NCI-H2227 treated with DMSO at 0.1 percent for 48 hours (cell line): ENCODE data around the gene GALNT14.

Source experiments
- DNase-seq: peaks from one replicate; lab custom pipeline; 2025; lab: John Stamatoyannopoulos, UW

GALNT14 gene

DNA sequence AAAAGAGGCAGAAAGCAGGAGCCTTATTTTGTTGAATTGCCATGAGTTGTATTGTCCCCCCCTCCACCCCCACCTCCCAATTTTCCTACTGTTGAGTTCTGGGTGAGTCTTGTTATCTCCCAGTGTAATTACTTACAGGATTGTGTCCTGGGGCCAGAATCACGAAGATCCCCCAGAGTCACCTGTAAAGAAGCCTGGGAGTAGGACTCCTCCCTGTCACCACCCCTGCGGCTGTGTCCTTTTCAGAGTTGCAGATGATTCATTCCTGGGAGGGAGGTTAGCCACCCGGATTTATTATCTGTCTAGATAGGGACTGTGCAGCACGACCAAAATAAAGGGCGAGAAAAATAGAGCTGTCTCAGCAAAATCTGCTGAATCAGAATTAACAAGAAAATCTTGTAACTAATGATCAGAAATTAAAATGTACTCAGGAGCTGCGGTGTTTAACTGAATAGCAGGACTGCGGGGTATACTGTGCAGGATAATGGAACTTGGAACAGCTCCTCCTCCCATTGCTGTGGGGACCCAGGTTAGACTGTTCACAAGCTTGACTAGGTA, 249.3 kb downstream of the GALNT14 start:
- DNase-seq = no peak

- no peak for DNase-seq
These were observed 252.2 kb downstream of the GALNT14 start for GRCh38 chr2:30886080-30886479.

- no peak for DNase-seq
These were observed 254.4 kb downstream of the GALNT14 start for GRCh38 chr2:30883822-30884221.

DNA sequence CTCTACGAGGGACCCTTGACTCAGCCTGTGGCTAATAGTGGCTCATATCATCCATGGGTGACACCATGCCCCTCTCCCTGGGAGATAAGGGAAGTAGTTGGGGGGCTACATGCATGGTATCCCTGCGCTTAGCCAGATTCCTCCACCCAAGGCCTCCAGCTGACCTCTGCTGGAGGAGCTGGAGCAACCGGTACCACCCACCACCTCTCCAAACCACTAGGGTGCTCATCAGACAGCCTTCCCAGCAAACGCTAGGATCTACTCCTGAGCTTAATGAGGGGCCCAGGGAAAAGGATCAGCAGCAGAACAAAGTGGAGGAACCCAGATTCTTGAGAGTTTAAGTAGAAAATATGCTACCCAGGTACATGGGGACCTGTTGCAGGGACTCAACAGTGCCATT, 255.1 kb downstream of the GALNT14 start:
- DNase-seq = no peak

DNA sequence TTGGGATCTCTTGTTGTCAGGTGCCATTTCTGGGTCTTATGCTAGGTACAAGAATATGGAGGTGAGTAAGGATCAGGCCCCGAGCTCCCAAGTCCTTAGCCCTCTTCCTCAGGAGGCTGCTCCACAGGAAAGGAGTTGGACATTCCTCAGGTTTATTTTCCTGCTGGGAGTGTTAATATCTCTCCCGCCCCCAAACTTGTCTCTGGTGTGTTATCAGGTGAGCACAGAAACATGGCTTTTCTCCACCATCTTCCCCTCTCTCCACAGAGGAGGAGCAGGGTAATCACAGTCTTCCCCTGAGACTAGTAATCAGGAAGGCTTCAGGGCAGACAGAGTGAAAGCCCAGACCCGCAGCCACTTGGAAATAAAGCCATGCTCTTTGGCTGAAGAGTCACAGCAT, 257.7 kb downstream of the GALNT14 start:
- no peak for DNase-seq

DNA sequence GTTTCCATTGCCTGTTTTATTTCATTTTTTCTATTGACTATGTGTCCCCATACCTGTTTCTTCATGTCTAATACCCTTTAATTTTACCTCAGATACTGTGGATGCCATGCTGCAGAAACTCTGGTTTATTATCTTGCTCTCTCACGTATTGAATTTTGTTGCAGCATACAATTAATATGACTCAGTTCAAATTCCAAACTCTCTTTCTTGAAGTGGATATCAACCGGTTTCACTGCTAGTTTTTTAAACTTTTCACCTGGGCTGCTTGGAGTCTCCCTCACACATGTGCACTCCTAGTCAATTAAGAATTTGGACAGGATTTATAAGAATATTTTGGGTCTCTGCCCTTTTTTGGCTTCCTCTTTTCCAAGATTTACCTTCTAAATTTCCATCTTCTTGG, 260.4 kb downstream of the GALNT14 start:
- DNase-seq = no peak

DNA sequence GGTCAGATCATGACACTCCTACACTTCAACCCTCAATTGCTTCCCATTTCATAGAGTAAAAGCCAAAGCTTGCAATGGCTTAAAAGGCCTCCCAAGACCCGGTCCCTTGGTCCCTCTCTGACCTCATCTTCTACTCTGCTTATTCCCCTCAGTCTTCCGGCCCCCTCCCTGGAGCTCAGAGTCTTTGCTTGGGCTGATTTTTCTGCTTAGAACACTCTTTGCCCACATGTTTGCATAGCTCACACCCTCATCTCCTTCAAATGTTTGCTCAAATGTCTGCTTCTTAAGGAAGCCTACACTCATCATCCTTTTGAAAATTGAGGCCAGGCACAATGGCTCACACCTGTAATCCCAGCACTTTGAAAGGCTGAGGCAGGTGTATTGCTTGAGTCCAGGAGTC, 265.4 kb downstream of the GALNT14 start:
- DNase-seq = no peak

GRCh38 chr2:30871980-30872789, 266.1 kb downstream of the GALNT14 start:
- no peak for DNase-seq

DNA sequence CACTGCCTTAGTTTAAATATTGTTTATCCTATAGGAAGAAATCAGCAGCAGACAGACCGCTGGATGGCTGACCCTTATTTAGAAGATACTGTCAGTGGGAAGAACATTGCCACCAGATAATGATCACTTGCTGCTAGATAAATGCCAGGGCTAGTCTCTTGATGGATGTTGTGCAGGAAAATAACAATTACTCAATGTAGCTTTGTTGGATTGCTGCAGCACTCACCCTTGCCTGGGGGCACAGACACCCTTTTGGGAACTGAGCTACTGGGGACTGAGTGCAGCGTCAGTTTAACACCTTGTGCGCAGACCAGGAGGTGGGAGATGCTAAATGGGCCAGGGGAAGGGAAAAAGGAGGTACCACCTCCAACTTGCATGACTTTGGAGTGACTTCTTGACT, 266.8 kb downstream of the GALNT14 start:
- peak; percentile 39 for DNase-seq

GRCh38 chr2:30869988-30870387, 268.3 kb downstream of the GALNT14 start:
- DNase-seq = no peak

DNA sequence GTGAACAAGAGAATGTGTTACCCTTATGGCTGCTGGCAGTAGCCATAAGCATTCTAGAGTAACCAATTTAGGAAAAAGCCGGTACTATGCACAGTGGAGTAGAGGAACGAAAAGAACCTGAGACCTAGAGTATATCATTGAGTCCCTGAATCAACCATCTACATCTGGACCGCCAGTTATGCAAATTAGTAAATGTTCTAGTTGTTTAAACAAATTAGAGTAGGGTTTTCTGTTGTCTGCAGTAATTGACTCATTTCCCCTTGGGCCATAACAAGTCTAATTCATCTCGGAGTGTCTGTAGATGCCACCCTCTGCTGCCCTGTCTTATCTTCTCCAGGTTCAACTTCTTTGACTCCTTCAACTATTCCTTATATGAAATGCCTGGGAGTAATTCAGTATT, 270.9 kb downstream of the GALNT14 start:
- no peak for DNase-seq

GRCh38 chr2:30866974-30867373, 271.3 kb downstream of the GALNT14 start:
- no peak for DNase-seq

DNA sequence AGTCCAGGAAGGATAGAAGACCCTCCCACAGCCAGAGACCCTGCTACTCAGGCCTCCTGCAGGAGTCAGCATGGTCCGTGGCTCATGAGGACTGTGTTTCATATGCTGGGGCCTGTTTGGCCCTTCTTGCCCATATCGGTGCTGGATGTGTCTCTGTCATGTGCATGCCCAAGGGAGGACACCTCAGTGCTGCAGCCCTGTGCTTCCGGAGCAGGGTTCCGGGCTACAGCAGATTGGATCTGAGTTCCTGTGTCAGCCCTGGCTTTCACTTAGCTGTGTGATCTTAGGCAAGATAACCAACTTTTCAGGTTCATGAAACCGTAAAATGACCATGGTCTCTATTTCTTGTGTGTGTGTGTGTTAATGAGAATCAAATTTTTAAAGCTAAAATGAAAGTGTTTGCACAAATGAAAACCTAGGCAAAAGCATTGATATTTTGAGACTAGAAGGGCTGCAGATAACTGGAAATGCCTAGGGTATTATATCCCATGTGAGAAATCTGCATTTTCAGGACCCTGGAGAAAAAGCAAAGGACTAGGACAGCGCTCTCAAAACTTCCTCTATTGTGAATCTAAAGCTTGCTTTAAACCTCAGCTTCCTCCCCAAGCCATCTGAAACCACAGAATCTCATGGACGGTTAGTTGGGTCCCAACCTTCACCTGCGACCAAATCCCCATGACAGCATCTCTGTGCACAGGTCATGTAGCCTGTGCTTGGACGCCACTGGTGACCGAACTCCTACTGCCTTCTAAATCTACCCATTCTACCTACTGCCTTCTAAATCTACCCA, 272.2 kb downstream of the GALNT14 start:
- DNase-seq = no peak

GRCh38 chr2:30865243-30865642, 273.0 kb downstream of the GALNT14 start:
- no peak for DNase-seq

- DNase-seq = no peak
These were observed 276.1 kb downstream of the GALNT14 start for GRCh38 chr2:30862054-30862651.

DNA sequence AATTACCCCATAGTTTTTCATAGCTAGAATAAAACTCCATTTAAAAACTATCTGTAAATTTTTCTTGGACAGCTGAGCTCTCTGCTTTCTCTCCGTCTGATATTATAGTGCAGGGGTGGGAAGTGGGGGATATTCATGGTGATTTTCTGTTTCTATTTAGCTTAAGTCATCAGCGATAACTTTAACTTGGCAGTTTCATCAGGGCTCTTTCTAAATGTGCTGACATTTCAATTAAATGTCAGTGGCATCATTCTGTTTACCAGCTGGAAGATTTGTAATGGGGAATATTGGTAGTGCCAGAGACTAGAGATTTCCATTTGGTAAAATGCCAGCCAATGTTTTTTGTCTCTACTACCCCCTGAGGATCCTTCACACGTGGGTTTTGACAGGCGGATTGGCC, 277.5 kb downstream of the GALNT14 start:
- DNase-seq = no peak
